ENCODE measurements around the gene LARGE2.
A peak's percentile ranks its signal among the peaks of the same experiment; 100 is the strongest.
"Not testable (repeated sequence)": the region's sequence is repeated elsewhere in the genome, so short reads cannot be mapped to it uniquely, and the experiment has no call there.

The LARGE2 gene

GRCh38 chr11:45895553-45896259, 26.8 kb upstream of the LARGE2 start:
- DNase-seq (ENCODE audit: low read depth, low spot score) = no peak

- no peak for DNase-seq (ENCODE audit: low read depth, low spot score)
Observed at GRCh38 chr11:45896422-45896984, 26.0 kb upstream of the LARGE2 start.

- no peak for DNase-seq (ENCODE audit: low read depth, low spot score)
Observed at GRCh38 chr11:45897556-45897955, 24.9 kb upstream of the LARGE2 start.

- DNase-seq (ENCODE audit: low read depth, low spot score) = no peak
Observed at GRCh38 chr11:45899086-45899447, 23.4 kb upstream of the LARGE2 start.

- peak; percentile 42 for DNase-seq (ENCODE audit: low read depth, low spot score)
Observed at GRCh38 chr11:45899448-45900174, 22.8 kb upstream of the LARGE2 start.

- DNase-seq (ENCODE audit: low read depth, low spot score) = not testable (repeated sequence)
Observed at GRCh38 chr11:45900175-45900800, 22.2 kb upstream of the LARGE2 start.

GRCh38 chr11:45900916-45901617, 21.4 kb upstream of the LARGE2 start:
- no peak for DNase-seq (ENCODE audit: low read depth, low spot score)

- no peak for DNase-seq (ENCODE audit: low read depth, low spot score)
Observed at GRCh38 chr11:45901626-45902025, 20.8 kb upstream of the LARGE2 start.

GRCh38 chr11:45902452-45903380, 19.7 kb upstream of the LARGE2 start:
- no peak for DNase-seq (ENCODE audit: low read depth, low spot score)

- DNase-seq (ENCODE audit: low read depth, low spot score) = no peak
Observed at GRCh38 chr11:45904309-45904915, 18.0 kb upstream of the LARGE2 start.

GRCh38 chr11:45905095-45905494, 17.4 kb upstream of the LARGE2 start:
- DNase-seq (ENCODE audit: low read depth, low spot score) = no peak

- DNase-seq (ENCODE audit: low read depth, low spot score) = not testable (repeated sequence)
Observed at GRCh38 chr11:45905576-45905975, 16.9 kb upstream of the LARGE2 start.

GRCh38 chr11:45906096-45906682, 16.3 kb upstream of the LARGE2 start:
- DNase-seq (ENCODE audit: low read depth, low spot score) = no peak

GRCh38 chr11:45906965-45907611, 15.4 kb upstream of the LARGE2 start, which contains the start of gene FREY1:
FREY1 (minus strand) TSS chr11:45907271; CDS start chr11:45907245, 26 bp downstream.
- no peak for DNase-seq (ENCODE audit: low read depth, low spot score)

GRCh38 chr11:45907911-45908370, 14.5 kb upstream of the LARGE2 start:
- no peak for DNase-seq (ENCODE audit: low read depth, low spot score)

GRCh38 chr11:45909594-45910475, 12.6 kb upstream of the LARGE2 start:
- no peak for DNase-seq (ENCODE audit: low read depth, low spot score)

- no peak for DNase-seq (ENCODE audit: low read depth, low spot score)
Observed at GRCh38 chr11:45910623-45911022, 11.8 kb upstream of the LARGE2 start.

- DNase-seq (ENCODE audit: low read depth, low spot score) = no peak
Observed at GRCh38 chr11:45913514-45913913, 8.9 kb upstream of the LARGE2 start.

Data from activated naive CD8-positive, alpha-beta T cell treated with anti-CD3 and anti-CD28 coated beads, Interleukin-2, amount 50 U/mL, for 16 hours (primary cell).